Activated CD4-positive, alpha-beta T cell treated with anti-CD3 and anti-CD28 coated beads, Interleukin-2, amount 10 ng/mL, durations not matched to agents 24 days and 14 days (primary cell): ENCODE measurements around the gene PTPRN2. TPM values are rescaled to one million over a fixed set of nuclear protein-coding genes. Genes with fewer than 3 reads are reported as not detected.

Source experiments
- DNase-seq: peaks from one replicate; pipeline ENCODE4 v3.0.0; 2022
- H3K27ac Mint-ChIP-seq: one replicate; pipeline ENCODE4 v1.8.0; 2022; ENCODE audit warnings: mild to moderate bottlenecking, mixed read lengths
- H3K27me3 Mint-ChIP-seq: one replicate; pipeline ENCODE4 v1.8.0; 2022; ENCODE audit warnings: mixed read lengths
- H3K36me3 Mint-ChIP-seq: one replicate; pipeline ENCODE4 v1.8.0; 2022; ENCODE audit warnings: low read depth, mild to moderate bottlenecking, mixed read lengths
- H3K4me1 Mint-ChIP-seq: one replicate; pipeline ENCODE4 v1.8.0; 2021; ENCODE audit warnings: mixed read lengths
- H3K4me3 Mint-ChIP-seq: one replicate; pipeline ENCODE4 v1.8.0; 2022; ENCODE audit warnings: mild to moderate bottlenecking, moderate library complexity, mixed read lengths
- H3K9me3 Mint-ChIP-seq: one replicate; pipeline ENCODE4 v1.8.0; 2021; ENCODE audit warnings: mixed read lengths
- intact Hi-C: fragments of 100-400 bp; cut with micrococcal nuclease; formaldehyde crosslinking; loops from one replicate; pipeline ENCODE4 v1.15.1; 2023
- total RNA-seq: library from RNA; stranded (reverse); gene quantifications from 2 replicates; pipeline ENCODE4 v1.2.3, GENCODE V29; 2022

PTPRN2 gene
- total RNA-seq, 1 donor from 2014 or later: 0.33 TPM

- Mint-ChIP-seq H3K27me3 (no peaks in the 10 kb centered on the region), H3K27ac (no peak overlapping the region), H3K36me3 (no peaks in the 10 kb centered on the region), H3K9me3 (peaks cover 18% of the 10 kb centered on the region), H3K4me1 (no peaks in the 10 kb centered on the region), H3K4me3 (no peak overlapping the region)
- no peak for DNase-seq
- intact Hi-C loops: no loop called here
Observed at GRCh38 chr7:158444501-158445420, 142.9 kb downstream of the PTPRN2 start.

GRCh38 chr7:158443688-158444483 lies 143.7 kb downstream of the PTPRN2 start:
- H3K27ac Mint-ChIP-seq: no peak overlapping the region
- intact Hi-C loops: no loop called here
- H3K9me3 Mint-ChIP-seq: peaks cover 18% of the 10 kb centered on the region
- no peak overlapping the region for H3K4me3 Mint-ChIP-seq
- no peaks in the 10 kb centered on the region for H3K4me1 Mint-ChIP-seq
- no peaks in the 10 kb centered on the region for H3K27me3 Mint-ChIP-seq
- no peak for DNase-seq
- H3K36me3 Mint-ChIP-seq: no peaks in the 10 kb centered on the region

- no peak overlapping the region for H3K4me3 Mint-ChIP-seq
- DNase-seq: no peak
- H3K27ac Mint-ChIP-seq: no peak overlapping the region
- H3K4me1 Mint-ChIP-seq: no peaks in the 10 kb centered on the region
- intact Hi-C loops: no loop called here
- H3K9me3 Mint-ChIP-seq: peaks cover 18% of the 10 kb centered on the region
- H3K27me3 Mint-ChIP-seq: no peaks in the 10 kb centered on the region
- no peaks in the 10 kb centered on the region for H3K36me3 Mint-ChIP-seq
Observed at GRCh38 chr7:158443014-158443687, 144.5 kb downstream of the PTPRN2 start.

GRCh38 chr7:158442260-158442659 lies 145.4 kb downstream of the PTPRN2 start:
- no peak for DNase-seq
- H3K36me3 Mint-ChIP-seq: no peaks in the 10 kb centered on the region
- intact Hi-C loops: no loop called here
- no peaks in the 10 kb centered on the region for H3K27me3 Mint-ChIP-seq
- peaks cover 18% of the 10 kb centered on the region for H3K9me3 Mint-ChIP-seq
- no peak overlapping the region for H3K27ac Mint-ChIP-seq
- no peak overlapping the region for H3K4me3 Mint-ChIP-seq
- no peaks in the 10 kb centered on the region for H3K4me1 Mint-ChIP-seq

GRCh38 chr7:158439035-158439434 lies 148.6 kb downstream of the PTPRN2 start:
- Mint-ChIP-seq H3K27ac (no peak overlapping the region), H3K9me3 (peaks cover 18% of the 10 kb centered on the region), H3K4me3 (no peak overlapping the region), H3K36me3 (no peaks in the 10 kb centered on the region), H3K27me3 (peaks cover 1% of the 10 kb centered on the region), H3K4me1 (no peaks in the 10 kb centered on the region)
- no peak for DNase-seq
- intact Hi-C loops: no loop called here

- H3K27me3 Mint-ChIP-seq: peaks cover 1% of the 10 kb centered on the region
- H3K4me3 Mint-ChIP-seq: no peak overlapping the region
- no peak overlapping the region for H3K27ac Mint-ChIP-seq
- H3K9me3 Mint-ChIP-seq: no peaks in the 10 kb centered on the region
- intact Hi-C loops: no loop called here
- H3K36me3 Mint-ChIP-seq: no peaks in the 10 kb centered on the region
- peaks cover 3% of the 10 kb centered on the region for H3K4me1 Mint-ChIP-seq
- no peak for DNase-seq
Observed at GRCh38 chr7:158432369-158433341, 155.0 kb downstream of the PTPRN2 start.

GRCh38 chr7:158431941-158432347 lies 155.7 kb downstream of the PTPRN2 start:
- Mint-ChIP-seq H3K27me3 (peaks cover 1% of the 10 kb centered on the region), H3K9me3 (no peaks in the 10 kb centered on the region), H3K36me3 (no peaks in the 10 kb centered on the region), H3K27ac (no peak overlapping the region), H3K4me1 (peaks cover 3% of the 10 kb centered on the region), H3K4me3 (no peak overlapping the region)
- intact Hi-C loops: no loop called here
- no peak for DNase-seq

GRCh38 chr7:158431055-158431940 lies 156.3 kb downstream of the PTPRN2 start:
- DNase-seq: no peak
- Mint-ChIP-seq H3K27me3 (peaks cover 1% of the 10 kb centered on the region), H3K36me3 (no peaks in the 10 kb centered on the region), H3K9me3 (no peaks in the 10 kb centered on the region), H3K27ac (no peak overlapping the region), H3K4me3 (no peak overlapping the region), H3K4me1 (peaks cover 3% of the 10 kb centered on the region)
- intact Hi-C loops: no loop called here

- DNase-seq: no peak
- no peak overlapping the region for H3K4me3 Mint-ChIP-seq
- peaks cover 3% of the 10 kb centered on the region for H3K4me1 Mint-ChIP-seq
Observed at GRCh38 chr7:158430308-158431034, 157.2 kb downstream of the PTPRN2 start.

GRCh38 chr7:158428837-158429753 lies 158.5 kb downstream of the PTPRN2 start:
- H3K4me1 Mint-ChIP-seq: peaks cover 3% of the 10 kb centered on the region
- no peaks in the 10 kb centered on the region for H3K36me3 Mint-ChIP-seq
- H3K4me3 Mint-ChIP-seq: no peak overlapping the region
- intact Hi-C loops: no loop called here
- no peak overlapping the region for H3K27ac Mint-ChIP-seq
- no peaks in the 10 kb centered on the region for H3K9me3 Mint-ChIP-seq
- no peak for DNase-seq
- no peaks in the 10 kb centered on the region for H3K27me3 Mint-ChIP-seq

More at GRCh38 chr7:158430308-158431034, 157.2 kb downstream of the PTPRN2 start:
- Mint-ChIP-seq H3K36me3 (no peaks in the 10 kb centered on the region), H3K27me3 (no peaks in the 10 kb centered on the region), H3K27ac (no peak overlapping the region), H3K9me3 (no peaks in the 10 kb centered on the region)
- intact Hi-C loops: no loop called here
